ENCODE measurements around the gene EP300.
"Not testable (repeated sequence)": the region's sequence is repeated elsewhere in the genome, so short reads cannot be mapped to it uniquely, and the experiment has no call there.

The EP300 gene

GRCh38 chr22:41085842-41086241 lies 6.5 kb upstream of the EP300 start:
- no peak for DNase-seq

GRCh38 chr22:41091132-41092022 lies 1.0 kb upstream of the EP300 start:
- DNase-seq = peak; percentile 88

GRCh38 chr22:41092847-41093411 lies 537 bp downstream of the EP300 start:
- no peak for DNase-seq

GRCh38 chr22:41094041-41094593 lies 1.7 kb downstream of the EP300 start:
- no peak for DNase-seq

GRCh38 chr22:41096391-41096790 lies 4.0 kb downstream of the EP300 start:
- DNase-seq = no peak

GRCh38 chr22:41096841-41097240 lies 4.4 kb downstream of the EP300 start:
- no peak for DNase-seq

GRCh38 chr22:41099036-41099435 lies 6.6 kb downstream of the EP300 start:
- DNase-seq = no peak

- DNase-seq = no peak
These were observed 14.0 kb downstream of the EP300 start for GRCh38 chr22:41106122-41106968.

GRCh38 chr22:41106969-41107325 lies 14.6 kb downstream of the EP300 start:
- not testable (repeated sequence) for DNase-seq

GRCh38 chr22:41110968-41111367 lies 18.6 kb downstream of the EP300 start:
- no peak for DNase-seq

- no peak for DNase-seq
These were observed 23.9 kb downstream of the EP300 start for GRCh38 chr22:41116342-41116741.

- no peak for DNase-seq
These were observed 25.0 kb downstream of the EP300 start for GRCh38 chr22:41117127-41117965.

GRCh38 chr22:41123151-41123550 lies 30.8 kb downstream of the EP300 start:
- DNase-seq = no peak

GRCh38 chr22:41124086-41124485 lies 31.7 kb downstream of the EP300 start:
- DNase-seq = no peak

GRCh38 chr22:41127451-41127850 lies 35.1 kb downstream of the EP300 start:
- no peak for DNase-seq

- no peak for DNase-seq
These were observed 36.2 kb downstream of the EP300 start for GRCh38 chr22:41128606-41129005.

GRCh38 chr22:41132550-41132949 lies 40.2 kb downstream of the EP300 start:
- DNase-seq = no peak

- no peak for DNase-seq
These were observed 48.1 kb downstream of the EP300 start for GRCh38 chr22:41140365-41140957.

- not testable (repeated sequence) for DNase-seq
These were observed 53.5 kb downstream of the EP300 start for GRCh38 chr22:41145921-41146320.

GRCh38 chr22:41146573-41146972 lies 54.2 kb downstream of the EP300 start:
- no peak for DNase-seq

- no peak for DNase-seq
These were observed 55.3 kb downstream of the EP300 start for GRCh38 chr22:41147722-41148121.

GRCh38 chr22:41152902-41153301 lies 60.5 kb downstream of the EP300 start:
- DNase-seq = no peak

All from NCI-H2029 treated with DMSO at 0.1 percent for 48 hours (cell line).